HepG2 (cell line): Measurements from ENCODE around the gene HES3. TPM values are rescaled to one million over a fixed set of nuclear protein-coding genes. Genes with fewer than 3 reads are reported as not detected.
A peak's percentile ranks its signal among the peaks of the same experiment; 100 is the strongest.

Source experiments
- AGO1 ChIP-seq: fragments of 200-400 bp; formaldehyde crosslinking; IDR thresholded peaks from 2 replicates; pipeline ENCODE4 v1.6.1; 2017; ENCODE audit warnings: mild to moderate bottlenecking, low read depth, low read length, moderate library complexity; ENCODE audit not compliant: poor library complexity, severe bottlenecking
- EZH2 ChIP-seq: conservative IDR thresholded peaks from 2 replicates; pipeline ENCODE4 v1.6.1; 2012; ENCODE audit warnings: mild to moderate bottlenecking, low read depth, low read length, moderate library complexity
- HNRNPL ChIP-seq: fragments of 200-400 bp; formaldehyde crosslinking; IDR thresholded peaks from 2 replicates; pipeline ENCODE4 v1.6.1; 2017; ENCODE audit warnings: mild to moderate bottlenecking, low read depth, low read length
- KDM4B ChIP-seq: sonication (generic); formaldehyde crosslinking; IDR thresholded peaks from 2 replicates; pipeline ENCODE4 v1.4.0; 2020; ENCODE audit warnings: missing genetic modification reagents
- KDM5B ChIP-seq: sonication (generic); formaldehyde crosslinking; IDR thresholded peaks from 2 replicates; pipeline ENCODE4 v1.4.0; 2020; ENCODE audit warnings: missing genetic modification reagents, mild to moderate bottlenecking, borderline replicate concordance
- RBFOX2 ChIP-seq: fragments of 200-400 bp; formaldehyde crosslinking; IDR thresholded peaks from 2 replicates; pipeline ENCODE4 v1.6.1; 2017; ENCODE audit warnings: low read depth, mild to moderate bottlenecking, low read length
- RXRA ChIP-seq: sonication (generic); formaldehyde crosslinking; IDR thresholded peaks from 2 replicates; pipeline ENCODE4 v1.5.1; 2020; ENCODE audit warnings: missing genetic modification reagents
- SMC3 ChIP-seq: IDR thresholded peaks from 2 replicates; pipeline ENCODE4 v1.6.1; 2011; ENCODE audit warnings: low read length, improper control_type of control experiment
- SP5 ChIP-seq: IDR thresholded peaks from 2 replicates; pipeline ENCODE4 v1.6.1; 2016; ENCODE audit warnings: low read depth, borderline replicate concordance
- ZNF720 ChIP-seq: sonication (generic); formaldehyde crosslinking; IDR thresholded peaks from 2 replicates; pipeline ENCODE4 v1.4.0; 2020; ENCODE audit warnings: missing genetic modification reagents
- polyA plus RNA-seq, 8 experiments: library from polyadenylated mRNA; depleted of rRNA in 3 of 8; stranded (reverse) in 7 of 8; unstranded in 1 of 8; fragments of >200 nt; fragmentation: Illumina TruSeq in 4 of 8; extraction: Trizol in 4 of 8; gene quantifications; 2 replicates each; pipeline versions ENCODE4 v1.2.1 to v1.2.3, GENCODE V29; 2011 to 2016; ENCODE audit warnings: low read depth in 4 of 8, missing spikeins in 1 of 8, mixed read lengths in 1 of 8; ENCODE audit not compliant: insufficient read depth in 1 of 8
- total RNA-seq, 5 experiments: library from RNA; depleted of rRNA; stranded (reverse); fragments of >200 nt; fragmentation: Illumina TruSeq; extraction: Trizol; gene quantifications; 2 replicates each; pipeline ENCODE4 v1.2.3, GENCODE V29; 2016; ENCODE audit warnings: low read depth in 1 of 5
- TF ChIP-seq, protein P1 (sequence below): sonication (generic); formaldehyde crosslinking; IDR thresholded peaks from 2 replicates; pipeline ENCODE4 v1.4.0; 2020; ENCODE audit warnings: low read depth, mild to moderate bottlenecking, missing genetic modification reagents
- TF ChIP-seq, protein P2 (sequence below): sonication (generic); formaldehyde crosslinking; IDR thresholded peaks from 2 replicates; pipeline ENCODE4 v1.4.0; 2020; ENCODE audit warnings: missing genetic modification reagents
- TF ChIP-seq, protein P3 (sequence below): sonication (generic); formaldehyde crosslinking; IDR thresholded peaks from 2 replicates; pipeline ENCODE4 v1.4.0; 2020; ENCODE audit warnings: missing genetic modification reagents, borderline replicate concordance

HES3 gene
- total and polyA plus RNA-seq, 2 of the 13 experiments (the other 11 are each of a cell fraction or from before 2014, with no cell fraction given): not detected

DNA sequence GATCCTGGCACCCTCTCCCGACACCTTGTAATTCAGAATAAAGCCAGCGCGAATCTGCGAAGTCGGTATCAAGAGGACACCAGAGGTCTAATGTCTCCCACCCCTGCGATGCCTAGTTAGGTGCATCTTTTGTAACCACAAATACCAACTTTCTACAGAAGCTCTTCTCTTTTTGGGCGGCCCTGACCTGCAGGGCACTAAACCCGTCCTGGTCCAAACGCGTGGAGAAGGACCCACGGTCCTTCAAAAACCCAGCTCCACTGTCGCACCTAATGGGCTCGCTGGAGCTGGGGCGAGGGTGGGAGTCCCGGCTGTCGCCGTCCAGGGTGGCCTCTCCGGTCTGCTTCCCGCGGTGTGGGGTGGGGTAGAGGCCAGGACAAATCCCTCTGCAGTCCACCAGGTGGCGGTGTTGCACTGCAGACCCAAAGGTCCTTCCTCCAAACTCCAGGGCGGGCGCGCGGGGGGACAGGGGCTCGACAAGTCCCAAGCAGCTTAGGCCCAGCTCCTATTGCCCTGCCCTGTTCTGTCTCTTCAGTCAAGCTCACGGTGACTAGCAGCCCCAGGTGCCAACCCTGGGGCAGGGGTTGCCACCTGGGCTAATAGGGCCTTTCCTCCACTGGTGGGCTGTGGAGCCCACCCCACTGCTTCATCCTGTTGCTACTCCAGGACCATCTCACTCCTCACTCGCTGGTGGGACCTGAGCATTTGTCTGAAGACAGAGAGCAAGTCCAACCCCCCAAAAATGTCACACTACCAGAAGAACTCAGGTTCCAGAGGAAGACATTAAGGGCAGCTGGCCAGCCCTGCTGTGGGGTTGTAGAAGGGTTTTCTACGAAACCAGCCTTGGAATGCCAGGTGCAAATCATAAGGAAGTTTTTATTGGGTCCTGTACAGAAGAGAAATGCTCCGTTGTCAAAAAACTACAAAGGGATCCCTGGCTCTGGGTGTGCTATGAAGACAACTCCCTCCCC lies 2.8 kb downstream of the HES3 start (continued):
- TF ChIP-seq, protein P1, sequence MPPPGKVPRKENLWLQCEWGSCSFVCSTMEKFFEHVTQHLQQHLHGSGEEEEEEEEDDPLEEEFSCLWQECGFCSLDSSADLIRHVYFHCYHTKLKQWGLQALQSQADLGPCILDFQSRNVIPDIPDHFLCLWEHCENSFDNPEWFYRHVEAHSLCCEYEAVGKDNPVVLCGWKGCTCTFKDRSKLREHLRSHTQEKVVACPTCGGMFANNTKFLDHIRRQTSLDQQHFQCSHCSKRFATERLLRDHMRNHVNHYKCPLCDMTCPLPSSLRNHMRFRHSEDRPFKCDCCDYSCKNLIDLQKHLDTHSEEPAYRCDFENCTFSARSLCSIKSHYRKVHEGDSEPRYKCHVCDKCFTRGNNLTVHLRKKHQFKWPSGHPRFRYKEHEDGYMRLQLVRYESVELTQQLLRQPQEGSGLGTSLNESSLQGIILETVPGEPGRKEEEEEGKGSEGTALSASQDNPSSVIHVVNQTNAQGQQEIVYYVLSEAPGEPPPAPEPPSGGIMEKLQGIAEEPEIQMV: no peak
- 0 out of 2 replicates have a peak, but pooled peaks have one; percentile 42 for TF ChIP-seq SP5 (CRISPR knock-in tag)
- TF ChIP-seq KDM4B (CRISPR knock-in tag): 0 out of 2 replicates have a peak, but pooled peaks have one; percentile 25
- TF ChIP-seq ZNF720: no peak
- TF ChIP-seq, protein P2, sequence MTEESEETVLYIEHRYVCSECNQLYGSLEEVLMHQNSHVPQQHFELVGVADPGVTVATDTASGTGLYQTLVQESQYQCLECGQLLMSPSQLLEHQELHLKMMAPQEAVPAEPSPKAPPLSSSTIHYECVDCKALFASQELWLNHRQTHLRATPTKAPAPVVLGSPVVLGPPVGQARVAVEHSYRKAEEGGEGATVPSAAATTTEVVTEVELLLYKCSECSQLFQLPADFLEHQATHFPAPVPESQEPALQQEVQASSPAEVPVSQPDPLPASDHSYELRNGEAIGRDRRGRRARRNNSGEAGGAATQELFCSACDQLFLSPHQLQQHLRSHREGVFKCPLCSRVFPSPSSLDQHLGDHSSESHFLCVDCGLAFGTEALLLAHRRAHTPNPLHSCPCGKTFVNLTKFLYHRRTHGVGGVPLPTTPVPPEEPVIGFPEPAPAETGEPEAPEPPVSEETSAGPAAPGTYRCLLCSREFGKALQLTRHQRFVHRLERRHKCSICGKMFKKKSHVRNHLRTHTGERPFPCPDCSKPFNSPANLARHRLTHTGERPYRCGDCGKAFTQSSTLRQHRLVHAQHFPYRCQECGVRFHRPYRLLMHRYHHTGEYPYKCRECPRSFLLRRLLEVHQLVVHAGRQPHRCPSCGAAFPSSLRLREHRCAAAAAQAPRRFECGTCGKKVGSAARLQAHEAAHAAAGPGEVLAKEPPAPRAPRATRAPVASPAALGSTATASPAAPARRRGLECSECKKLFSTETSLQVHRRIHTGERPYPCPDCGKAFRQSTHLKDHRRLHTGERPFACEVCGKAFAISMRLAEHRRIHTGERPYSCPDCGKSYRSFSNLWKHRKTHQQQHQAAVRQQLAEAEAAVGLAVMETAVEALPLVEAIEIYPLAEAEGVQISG (CRISPR knock-in tag): 0 out of 2 replicates have a peak, but pooled peaks have one; percentile 34
- TF ChIP-seq HNRNPL: 0 out of 2 replicates have a peak, but pooled peaks have one; percentile 25
- TF ChIP-seq SMC3: peak; percentile 74
- TF ChIP-seq AGO1: peak; percentile 37
- TF ChIP-seq KDM5B (CRISPR knock-in tag): 0 out of 2 replicates have a peak, but pooled peaks have one; percentile 3
- peak; percentile 82 for TF ChIP-seq EZH2
- TF ChIP-seq, protein P3, sequence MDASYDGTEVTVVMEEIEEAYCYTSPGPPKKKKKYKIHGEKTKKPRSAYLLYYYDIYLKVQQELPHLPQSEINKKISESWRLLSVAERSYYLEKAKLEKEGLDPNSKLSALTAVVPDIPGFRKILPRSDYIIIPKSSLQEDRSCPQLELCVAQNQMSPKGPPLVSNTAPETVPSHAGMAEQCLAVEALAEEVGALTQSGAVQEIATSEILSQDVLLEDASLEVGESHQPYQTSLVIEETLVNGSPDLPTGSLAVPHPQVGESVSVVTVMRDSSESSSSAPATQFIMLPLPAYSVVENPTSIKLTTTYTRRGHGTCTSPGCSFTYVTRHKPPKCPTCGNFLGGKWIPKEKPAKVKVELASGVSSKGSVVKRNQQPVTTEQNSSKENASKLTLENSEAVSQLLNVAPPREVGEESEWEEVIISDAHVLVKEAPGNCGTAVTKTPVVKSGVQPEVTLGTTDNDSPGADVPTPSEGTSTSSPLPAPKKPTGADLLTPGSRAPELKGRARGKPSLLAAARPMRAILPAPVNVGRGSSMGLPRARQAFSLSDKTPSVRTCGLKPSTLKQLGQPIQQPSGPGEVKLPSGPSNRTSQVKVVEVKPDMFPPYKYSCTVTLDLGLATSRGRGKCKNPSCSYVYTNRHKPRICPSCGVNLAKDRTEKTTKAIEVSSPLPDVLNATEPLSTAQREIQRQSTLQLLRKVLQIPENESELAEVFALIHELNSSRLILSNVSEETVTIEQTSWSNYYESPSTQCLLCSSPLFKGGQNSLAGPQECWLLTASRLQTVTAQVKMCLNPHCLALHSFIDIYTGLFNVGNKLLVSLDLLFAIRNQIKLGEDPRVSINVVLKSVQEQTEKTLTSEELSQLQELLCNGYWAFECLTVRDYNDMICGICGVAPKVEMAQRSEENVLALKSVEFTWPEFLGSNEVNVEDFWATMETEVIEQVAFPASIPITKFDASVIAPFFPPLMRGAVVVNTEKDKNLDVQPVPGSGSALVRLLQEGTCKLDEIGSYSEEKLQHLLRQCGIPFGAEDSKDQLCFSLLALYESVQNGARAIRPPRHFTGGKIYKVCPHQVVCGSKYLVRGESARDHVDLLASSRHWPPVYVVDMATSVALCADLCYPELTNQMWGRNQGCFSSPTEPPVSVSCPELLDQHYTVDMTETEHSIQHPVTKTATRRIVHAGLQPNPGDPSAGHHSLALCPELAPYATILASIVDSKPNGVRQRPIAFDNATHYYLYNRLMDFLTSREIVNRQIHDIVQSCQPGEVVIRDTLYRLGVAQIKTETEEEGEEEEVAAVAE (CRISPR knock-in tag): no peak
- TF ChIP-seq RXRA (CRISPR knock-in tag): 0 out of 2 replicates have a peak, but pooled peaks have one; percentile 39
- TF ChIP-seq RBFOX2: no peak
